Measurements from ENCODE around the gene TUT4.

The TUT4 gene

GRCh38 chr1:52506920-52507546 is 45.9 kb downstream of the TUT4 start:
- H3K27me3 ChIP-seq (ENCODE audit: control insufficient read depth, insufficient read depth, low read length): no peaks in the 10 kb centered on the region
- H3K36me3 ChIP-seq (ENCODE audit: control insufficient read depth, insufficient read depth, low read length): no peaks in the 10 kb centered on the region
- H3K4me1 ChIP-seq (ENCODE audit: control insufficient read depth, insufficient read depth, low read length): no peaks in the 10 kb centered on the region
- H3K27ac ChIP-seq (ENCODE audit: low read length): no peak overlapping the region
- H3K9me3 ChIP-seq (ENCODE audit: control insufficient read depth, insufficient read depth, low read length): no peaks in the 10 kb centered on the region
- H3K4me3 ChIP-seq (ENCODE audit: low read length): no peak overlapping the region
- no peak for DNase-seq (ENCODE audit: low read depth, low spot score)
- no CpG with 5 or more reads among the region's 3 CpGs for WGBS (ENCODE audit: insufficient coverage, insufficient read length)

GRCh38 chr1:52506349-52506748 is 46.5 kb downstream of the TUT4 start:
- Histone ChIP-seq H3K27me3 (ENCODE audit: control insufficient read depth, insufficient read depth, low read length) (no peaks in the 10 kb centered on the region), H3K4me1 (ENCODE audit: control insufficient read depth, insufficient read depth, low read length) (no peaks in the 10 kb centered on the region), H3K4me3 (ENCODE audit: low read length) (no peak overlapping the region), H3K9me3 (ENCODE audit: control insufficient read depth, insufficient read depth, low read length) (no peaks in the 10 kb centered on the region), H3K36me3 (ENCODE audit: control insufficient read depth, insufficient read depth, low read length) (no peaks in the 10 kb centered on the region), H3K27ac (ENCODE audit: low read length) (no peak overlapping the region)
- DNase-seq (ENCODE audit: low read depth, low spot score): no peak
- WGBS (ENCODE audit: insufficient coverage, insufficient read length): no CpG with 5 or more reads among the region's 3 CpGs

GRCh38 chr1:52504720-52505119 is 48.2 kb downstream of the TUT4 start:
- Histone ChIP-seq H3K27ac (ENCODE audit: low read length) (no peak overlapping the region), H3K36me3 (ENCODE audit: control insufficient read depth, insufficient read depth, low read length) (no peaks in the 10 kb centered on the region), H3K27me3 (ENCODE audit: control insufficient read depth, insufficient read depth, low read length) (no peaks in the 10 kb centered on the region), H3K9me3 (ENCODE audit: control insufficient read depth, insufficient read depth, low read length) (no peaks in the 10 kb centered on the region), H3K4me1 (ENCODE audit: control insufficient read depth, insufficient read depth, low read length) (no peaks in the 10 kb centered on the region), H3K4me3 (ENCODE audit: low read length) (no peak overlapping the region)
- WGBS (ENCODE audit: insufficient coverage, insufficient read length): no CpG with 5 or more reads among the region's 1 CpG
- DNase-seq (ENCODE audit: low read depth, low spot score): no peak

- Histone ChIP-seq H3K4me1 (ENCODE audit: control insufficient read depth, insufficient read depth, low read length) (no peaks in the 10 kb centered on the region), H3K9me3 (ENCODE audit: control insufficient read depth, insufficient read depth, low read length) (no peaks in the 10 kb centered on the region; the same call in 1 of the 2 replicates), H3K27ac (ENCODE audit: low read length) (no peak overlapping the region), H3K36me3 (ENCODE audit: control insufficient read depth, insufficient read depth, low read length) (no peaks in the 10 kb centered on the region), H3K27me3 (ENCODE audit: control insufficient read depth, insufficient read depth, low read length) (no peaks in the 10 kb centered on the region), H3K4me3 (ENCODE audit: low read length) (no peak overlapping the region)
- DNase-seq (ENCODE audit: low read depth, low spot score): no peak
These were observed 49.2 kb downstream of the TUT4 start for GRCh38 chr1:52503706-52504105.

- H3K4me3 ChIP-seq (ENCODE audit: low read length): no peak overlapping the region
- no peaks in the 10 kb centered on the region for H3K27me3 ChIP-seq (ENCODE audit: control insufficient read depth, insufficient read depth, low read length)
- WGBS (ENCODE audit: insufficient coverage, insufficient read length): 100% methylated on average over 1 of the region's 5 CpGs
- H3K4me1 ChIP-seq (ENCODE audit: control insufficient read depth, insufficient read depth, low read length): no peaks in the 10 kb centered on the region
- no peaks in the 10 kb centered on the region; the same call in 1 of the 2 replicates for H3K9me3 ChIP-seq (ENCODE audit: control insufficient read depth, insufficient read depth, low read length)
- no peak overlapping the region for H3K27ac ChIP-seq (ENCODE audit: low read length)
- no peak for DNase-seq (ENCODE audit: low read depth, low spot score)
- no peaks in the 10 kb centered on the region for H3K36me3 ChIP-seq (ENCODE audit: control insufficient read depth, insufficient read depth, low read length)
These were observed 50.1 kb downstream of the TUT4 start for GRCh38 chr1:52502789-52503188.

- WGBS (ENCODE audit: insufficient coverage, insufficient read length): no CpG with 5 or more reads among the region's 2 CpGs
- H3K9me3 ChIP-seq (ENCODE audit: control insufficient read depth, insufficient read depth, low read length): no peaks in the 10 kb centered on the region
- no peaks in the 10 kb centered on the region for H3K36me3 ChIP-seq (ENCODE audit: control insufficient read depth, insufficient read depth, low read length)
- H3K27ac ChIP-seq (ENCODE audit: low read length): no peak overlapping the region
- H3K27me3 ChIP-seq (ENCODE audit: control insufficient read depth, insufficient read depth, low read length): no peaks in the 10 kb centered on the region
- H3K4me1 ChIP-seq (ENCODE audit: control insufficient read depth, insufficient read depth, low read length): no peaks in the 10 kb centered on the region
- DNase-seq (ENCODE audit: low read depth, low spot score): no peak
- no peak overlapping the region for H3K4me3 ChIP-seq (ENCODE audit: low read length)
These were observed 65.3 kb downstream of the TUT4 start for GRCh38 chr1:52487632-52488031.

GRCh38 chr1:52482326-52483004 is 70.4 kb downstream of the TUT4 start:
- Histone ChIP-seq H3K36me3 (ENCODE audit: control insufficient read depth, insufficient read depth, low read length) (no peaks in the 10 kb centered on the region), H3K9me3 (ENCODE audit: control insufficient read depth, insufficient read depth, low read length) (no peaks in the 10 kb centered on the region), H3K27me3 (ENCODE audit: control insufficient read depth, insufficient read depth, low read length) (no peaks in the 10 kb centered on the region), H3K4me3 (ENCODE audit: low read length) (no peak overlapping the region), H3K4me1 (ENCODE audit: control insufficient read depth, insufficient read depth, low read length) (no peaks in the 10 kb centered on the region), H3K27ac (ENCODE audit: low read length) (no peak overlapping the region)
- no CpG with 5 or more reads among the region's 7 CpGs for WGBS (ENCODE audit: insufficient coverage, insufficient read length)
- no peak for DNase-seq (ENCODE audit: low read depth, low spot score)

- Histone ChIP-seq H3K4me1 (ENCODE audit: control insufficient read depth, insufficient read depth, low read length) (no peaks in the 10 kb centered on the region), H3K27ac (ENCODE audit: low read length) (no peak overlapping the region), H3K27me3 (ENCODE audit: control insufficient read depth, insufficient read depth, low read length) (no peaks in the 10 kb centered on the region), H3K4me3 (ENCODE audit: low read length) (no peak overlapping the region), H3K36me3 (ENCODE audit: control insufficient read depth, insufficient read depth, low read length) (no peaks in the 10 kb centered on the region), H3K9me3 (ENCODE audit: control insufficient read depth, insufficient read depth, low read length) (no peaks in the 10 kb centered on the region)
- 100% methylated on average over 1 of the region's 2 CpGs for WGBS (ENCODE audit: insufficient coverage, insufficient read length)
- DNase-seq (ENCODE audit: low read depth, low spot score): no peak
These were observed 73.8 kb downstream of the TUT4 start for GRCh38 chr1:52479076-52479475.

- Histone ChIP-seq H3K27me3 (ENCODE audit: control insufficient read depth, insufficient read depth, low read length) (no peaks in the 10 kb centered on the region), H3K4me1 (ENCODE audit: control insufficient read depth, insufficient read depth, low read length) (no peaks in the 10 kb centered on the region), H3K4me3 (ENCODE audit: low read length) (no peak overlapping the region), H3K27ac (ENCODE audit: low read length) (no peak overlapping the region), H3K36me3 (ENCODE audit: control insufficient read depth, insufficient read depth, low read length) (no peaks in the 10 kb centered on the region), H3K9me3 (ENCODE audit: control insufficient read depth, insufficient read depth, low read length) (no peaks in the 10 kb centered on the region)
- no CpG with 5 or more reads among the region's 1 CpG for WGBS (ENCODE audit: insufficient coverage, insufficient read length)
- no peak for DNase-seq (ENCODE audit: low read depth, low spot score)
These were observed 75.0 kb downstream of the TUT4 start for GRCh38 chr1:52477876-52478275.

- DNase-seq (ENCODE audit: low read depth, low spot score): no peak
- no CpG with 5 or more reads among the region's 3 CpGs for WGBS (ENCODE audit: insufficient coverage, insufficient read length)
- no peak overlapping the region for H3K27ac ChIP-seq (ENCODE audit: low read length)
- no peaks in the 10 kb centered on the region for H3K27me3 ChIP-seq (ENCODE audit: control insufficient read depth, insufficient read depth, low read length)
- no peaks in the 10 kb centered on the region for H3K9me3 ChIP-seq (ENCODE audit: control insufficient read depth, insufficient read depth, low read length)
- H3K36me3 ChIP-seq (ENCODE audit: control insufficient read depth, insufficient read depth, low read length): no peaks in the 10 kb centered on the region
- H3K4me1 ChIP-seq (ENCODE audit: control insufficient read depth, insufficient read depth, low read length): no peaks in the 10 kb centered on the region
- H3K4me3 ChIP-seq (ENCODE audit: low read length): no peak overlapping the region
These were observed 75.9 kb downstream of the TUT4 start for GRCh38 chr1:52476943-52477342.

- H3K4me3 ChIP-seq (ENCODE audit: low read length): no peak overlapping the region
- H3K27me3 ChIP-seq (ENCODE audit: control insufficient read depth, insufficient read depth, low read length): no peaks in the 10 kb centered on the region
- no peaks in the 10 kb centered on the region for H3K36me3 ChIP-seq (ENCODE audit: control insufficient read depth, insufficient read depth, low read length)
- H3K27ac ChIP-seq (ENCODE audit: low read length): no peak overlapping the region
- H3K4me1 ChIP-seq (ENCODE audit: control insufficient read depth, insufficient read depth, low read length): no peaks in the 10 kb centered on the region
- H3K9me3 ChIP-seq (ENCODE audit: control insufficient read depth, insufficient read depth, low read length): no peaks in the 10 kb centered on the region
- no CpG with 5 or more reads among the region's 4 CpGs for WGBS (ENCODE audit: insufficient coverage, insufficient read length)
- DNase-seq (ENCODE audit: low read depth, low spot score): no peak
These were observed 78.1 kb downstream of the TUT4 start for GRCh38 chr1:52474807-52475206.

Data from iPS DF 6.9 (cell line).